ENCODE measurements around the gene RTTN. TPM values are rescaled to one million over a fixed set of nuclear protein-coding genes. Genes with fewer than 3 reads are reported as not detected.

Gene RTTN
- total and polyA plus RNA-seq, 2 donors (not counting 3 experiments of a cell fraction or from before 2014, with no cell fraction given) = 3.1 to 17.4 TPM

DNA sequence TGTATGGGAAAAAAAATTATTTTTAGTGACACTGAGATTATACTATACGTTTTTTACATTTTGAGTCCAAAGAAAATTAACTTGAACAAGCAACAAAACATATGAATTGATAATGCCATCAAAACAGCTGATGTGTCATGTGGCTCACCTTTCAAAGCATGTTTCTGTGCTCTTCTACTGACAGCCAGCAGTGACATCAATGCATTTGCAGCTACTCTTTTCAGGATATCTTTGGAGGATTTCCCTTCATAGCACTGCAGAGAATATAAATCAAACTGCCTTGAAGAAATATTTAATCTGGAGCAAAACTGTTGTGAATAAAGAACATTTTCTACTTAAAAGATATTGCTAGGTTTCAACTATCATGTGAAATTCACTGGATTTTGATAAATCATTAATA lies 174.8 kb downstream of the RTTN start:
- FAIRE-seq (no peak), DNase-seq (ENCODE audit: low read depth, low spot score) (no peak)
- H3K9ac ChIP-seq (replicated peaks; ENCODE audit: extremely low read depth, insufficient read depth, low read length) = no peak overlapping the region
- no peaks in the 10 kb centered on the region for H3K9me3 ChIP-seq (replicated peaks; ENCODE audit: control insufficient read depth, insufficient read depth, low read length)
- POLR2A ChIA-PET = no interaction called here
- H3K27ac ChIP-seq (ENCODE audit: insufficient read depth, low read depth, low read length) = no peak overlapping the region
- no peaks in the 10 kb centered on the region for H3K36me3 ChIP-seq (ENCODE audit: control insufficient read depth in 2 of 2, extremely low read depth in 1 of 2, insufficient read depth in 2 of 2, low read length in 2 of 2)
- CTCF ChIA-PET = no interaction called here
- no peaks in the 10 kb centered on the region for H3K79me2 ChIP-seq (ENCODE audit: control insufficient read depth, insufficient read depth, low read length)
- H3K4me2 ChIP-seq (ENCODE audit: insufficient read depth, low read length) = no peak overlapping the region
- no peaks in the 10 kb centered on the region for H4K20me1 ChIP-seq (replicated peaks; ENCODE audit: control insufficient read depth, extremely low read depth, insufficient read depth, low read length)
- no peaks in the 10 kb centered on the region for H3K4me1 ChIP-seq (ENCODE audit: control insufficient read depth, extremely low read depth, insufficient read depth, low read length)
- BruUV-seq (replicated peaks) = no TSS peak
- H2AFZ ChIP-seq (ENCODE audit: low read depth, low read length) = no peak overlapping the region
- no peak overlapping the region for H3K4me3 ChIP-seq (replicated peaks in 1 of 3; ENCODE audit: insufficient read depth in 1 of 3, low read depth in 1 of 3, low read length in 3 of 3)
- dilution Hi-C loops (cut with MboI; ENCODE audit: extremely low pct_ligation_motif_present, low sequenced_read_pairs) (no loop called here), intact Hi-C loops (cut with micrococcal nuclease) (no loop called here)
- H3K9me1 ChIP-seq (replicated peaks; ENCODE audit: control insufficient read depth, extremely low read depth, insufficient read depth, low read length) = no peaks in the 10 kb centered on the region
- no peaks in the 10 kb centered on the region for H3K27me3 ChIP-seq (ENCODE audit: control insufficient read depth in 2 of 2, insufficient read depth in 2 of 2, low read length in 2 of 2)
- no peak for TF ChIP-seq FOS (IDR thresholded peaks at IDR 0.05; ENCODE audit: borderline replicate concordance, insufficient read depth, low read length)
- TF ChIP-seq, protein P1, sequence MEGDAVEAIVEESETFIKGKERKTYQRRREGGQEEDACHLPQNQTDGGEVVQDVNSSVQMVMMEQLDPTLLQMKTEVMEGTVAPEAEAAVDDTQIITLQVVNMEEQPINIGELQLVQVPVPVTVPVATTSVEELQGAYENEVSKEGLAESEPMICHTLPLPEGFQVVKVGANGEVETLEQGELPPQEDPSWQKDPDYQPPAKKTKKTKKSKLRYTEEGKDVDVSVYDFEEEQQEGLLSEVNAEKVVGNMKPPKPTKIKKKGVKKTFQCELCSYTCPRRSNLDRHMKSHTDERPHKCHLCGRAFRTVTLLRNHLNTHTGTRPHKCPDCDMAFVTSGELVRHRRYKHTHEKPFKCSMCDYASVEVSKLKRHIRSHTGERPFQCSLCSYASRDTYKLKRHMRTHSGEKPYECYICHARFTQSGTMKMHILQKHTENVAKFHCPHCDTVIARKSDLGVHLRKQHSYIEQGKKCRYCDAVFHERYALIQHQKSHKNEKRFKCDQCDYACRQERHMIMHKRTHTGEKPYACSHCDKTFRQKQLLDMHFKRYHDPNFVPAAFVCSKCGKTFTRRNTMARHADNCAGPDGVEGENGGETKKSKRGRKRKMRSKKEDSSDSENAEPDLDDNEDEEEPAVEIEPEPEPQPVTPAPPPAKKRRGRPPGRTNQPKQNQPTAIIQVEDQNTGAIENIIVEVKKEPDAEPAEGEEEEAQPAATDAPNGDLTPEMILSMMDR (IDR thresholded peaks at IDR 0.05; ENCODE audit: extremely low read depth in 1 of 2, insufficient read depth in 1 of 2, low read depth in 1 of 2, low read length in 2 of 2) = no peak
- no peak for TF ChIP-seq MYC (IDR thresholded peaks at IDR 0.05; ENCODE audit: low read depth, low read length)
- TF ChIP-seq POLR2AphosphoS5 (IDR thresholded peaks at IDR 0.05; ENCODE audit: insufficient read depth, low read depth, low read length) = no peak
- no peak for TF ChIP-seq GATA2 (IDR thresholded peaks at IDR 0.05; ENCODE audit: insufficient read depth, insufficient read length, low read depth, low read length)
- TF ChIP-seq, protein P2, sequence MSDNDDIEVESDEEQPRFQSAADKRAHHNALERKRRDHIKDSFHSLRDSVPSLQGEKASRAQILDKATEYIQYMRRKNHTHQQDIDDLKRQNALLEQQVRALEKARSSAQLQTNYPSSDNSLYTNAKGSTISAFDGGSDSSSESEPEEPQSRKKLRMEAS (IDR thresholded peaks at IDR 0.05; ENCODE audit: insufficient read depth, insufficient read length) = no peak
- no peak for TF ChIP-seq POLR2A (IDR thresholded peaks at IDR 0.05; ENCODE audit: low read depth, low read length)
- no peak for TF ChIP-seq EZH2 (IDR thresholded peaks at IDR 0.05; ENCODE audit: borderline replicate concordance, low read depth, low read length, severe bottlenecking)
- TF ChIP-seq JUN (IDR thresholded peaks at IDR 0.05; ENCODE audit: borderline replicate concordance, insufficient read depth, insufficient read length, low read depth) = no peak
